ENCODE data around the gene DNAJC9.

- TF ChIP-seq CTCF (conservative IDR thresholded peaks at IDR 0.05; ENCODE audit: low read length) = no peak
- TF ChIP-seq EZH2phosphoT487 (IDR thresholded peaks at IDR 0.05; ENCODE audit: borderline replicate concordance) = no peak
These were observed 35.8 kb downstream of the DNAJC9 start for GRCh38 chr10:73211106-73211811.
